HG02840 (cell line): ENCODE results near the gene RFWD3.
"Not testable (repeated sequence)": the region's sequence is repeated elsewhere in the genome, so short reads cannot be mapped to it uniquely, and the experiment has no call there.

Experiments used
- ATAC-seq: cut with Tn5 transposase; IDR thresholded peaks from one replicate; pipeline ENCODE4 v1.9.1; 2021; ENCODE audit warnings: mild to moderate bottlenecking, moderate library complexity, moderate number of reproducible peaks; ENCODE audit not compliant: unreplicated experiment, low FRiP score

Gene RFWD3

GRCh38 chr16:74666425-74667254 is at the start of gene RFWD3:
Gene RFWD3 (minus strand): TSS chr16:74666877. CDS start chr16:74661449, 5,428 bp downstream.
- ATAC-seq = peak; percentile 100

- no peak for ATAC-seq
These were observed 49.7 kb upstream of the RFWD3 start for GRCh38 chr16:74716355-74716754.

GRCh38 chr16:74713876-74714275 is 47.2 kb upstream of the RFWD3 start:
- no peak for ATAC-seq

- ATAC-seq = no peak
These were observed 46.6 kb upstream of the RFWD3 start for GRCh38 chr16:74713325-74713724.

- no peak for ATAC-seq
These were observed 45.3 kb upstream of the RFWD3 start for GRCh38 chr16:74711938-74712337.

- no peak for ATAC-seq
These were observed 43.7 kb upstream of the RFWD3 start for GRCh38 chr16:74710401-74710800.

GRCh38 chr16:74709441-74709877 is 42.8 kb upstream of the RFWD3 start:
- peak; percentile 67 for ATAC-seq

- no peak for ATAC-seq
These were observed 34.0 kb upstream of the RFWD3 start, which contains the start of gene MLKL for GRCh38 chr16:74700438-74701225. Gene MLKL (minus strand): TSS chr16:74700862. CDS start chr16:74695757, 5,105 bp downstream.

GRCh38 chr16:74700116-74700437 is 33.4 kb upstream of the RFWD3 start:
- ATAC-seq = no peak

GRCh38 chr16:74699666-74700065 is 33.0 kb upstream of the RFWD3 start:
- ATAC-seq = no peak

GRCh38 chr16:74698222-74698621 is 31.5 kb upstream of the RFWD3 start:
- ATAC-seq = no peak

- peak; percentile 77 for ATAC-seq
These were observed 29.1 kb upstream of the RFWD3 start for GRCh38 chr16:74695450-74696422.

GRCh38 chr16:74691093-74691855 is 24.6 kb upstream of the RFWD3 start:
- ATAC-seq = no peak

- ATAC-seq = no peak
These were observed 15.9 kb upstream of the RFWD3 start for GRCh38 chr16:74682556-74682955.

GRCh38 chr16:74680681-74681080 is 14.0 kb upstream of the RFWD3 start:
- no peak for ATAC-seq

GRCh38 chr16:74679983-74680382 is 13.3 kb upstream of the RFWD3 start:
- no peak for ATAC-seq

- ATAC-seq = no peak
These were observed 11.2 kb upstream of the RFWD3 start for GRCh38 chr16:74677868-74678267.

- ATAC-seq = no peak
These were observed 7.2 kb upstream of the RFWD3 start for GRCh38 chr16:74673876-74674275.

GRCh38 chr16:74668877-74669276 is 2.2 kb upstream of the RFWD3 start:
- ATAC-seq = not testable (repeated sequence)

GRCh38 chr16:74667255-74667700 is 601 bp upstream of the RFWD3 start:
- ATAC-seq = no peak
